HG02610 (cell line): ENCODE results near the gene SVOP.

Source experiments
- ATAC-seq: cut with Tn5 transposase; IDR thresholded peaks from one replicate; pipeline ENCODE4 v1.9.1; 2021; ENCODE audit warnings: mild to moderate bottlenecking, moderate library complexity; ENCODE audit not compliant: unreplicated experiment

The SVOP gene

GRCh38 chr12:108980831-108981618 lies 39.8 kb downstream of the SVOP start:
- no peak for ATAC-seq

- no peak for ATAC-seq
Measured at GRCh38 chr12:108977360-108977759, 43.5 kb downstream of the SVOP start.

GRCh38 chr12:108975024-108975593 lies 45.8 kb downstream of the SVOP start:
- no peak for ATAC-seq

- ATAC-seq: no peak
Measured at GRCh38 chr12:108973629-108974152, 47.2 kb downstream of the SVOP start.

- no peak for ATAC-seq
Measured at GRCh38 chr12:108972358-108972757, 48.5 kb downstream of the SVOP start.

- no peak for ATAC-seq
Measured at GRCh38 chr12:108969622-108970021, 51.2 kb downstream of the SVOP start.

GRCh38 chr12:108967869-108968540 lies 52.9 kb downstream of the SVOP start:
- no peak for ATAC-seq

GRCh38 chr12:108966378-108967151 lies 54.3 kb downstream of the SVOP start:
- ATAC-seq: no peak

GRCh38 chr12:108965886-108966285 lies 55.0 kb downstream of the SVOP start:
- no peak for ATAC-seq

- ATAC-seq: no peak
Measured at GRCh38 chr12:108964371-108965352, 56.2 kb downstream of the SVOP start.

GRCh38 chr12:108962256-108962655 lies 58.6 kb downstream of the SVOP start:
- ATAC-seq: no peak

- no peak for ATAC-seq
Measured at GRCh38 chr12:108959748-108960655, 60.9 kb downstream of the SVOP start.

GRCh38 chr12:108955225-108955835 lies 65.5 kb downstream of the SVOP start:
- ATAC-seq: no peak

GRCh38 chr12:108950991-108951739 lies 69.7 kb downstream of the SVOP start:
- no peak for ATAC-seq

- ATAC-seq: no peak
Measured at GRCh38 chr12:108949976-108950375, 70.9 kb downstream of the SVOP start.

GRCh38 chr12:108948367-108948766 lies 72.5 kb downstream of the SVOP start:
- ATAC-seq: no peak

GRCh38 chr12:108947097-108947496 lies 73.8 kb downstream of the SVOP start:
- no peak for ATAC-seq

GRCh38 chr12:108940138-108940537 lies 80.7 kb downstream of the SVOP start:
- no peak for ATAC-seq
